Immature natural killer cell (primary cell): ENCODE measurements around the gene FEZ2. TPM values are rescaled to one million over a fixed set of nuclear protein-coding genes. Genes with fewer than 3 reads are reported as not detected.

Experiments used
- polyA plus RNA-seq, 3 donors: library from polyadenylated mRNA; unstranded; fragments of 300-500 nt; fragmentation: Illumina TruSeq; gene quantifications; one replicate each; pipeline ENCODE4 v1.2.3, GENCODE V29; 2021

The FEZ2 gene
- polyA plus RNA-seq, 3 donors from 2014 or later, result 2.5 to 6.8 (median 2.8) TPM

Other genes starting within 250 kb of the FEZ2 start
- 1 to 10 TPM; 1.9 to 3.3 (median 3.0) TPM for gene CRIM1, start 242.4 kb downstream of the FEZ2 start, polyA plus RNA-seq
- 1 to 10 TPM in 2 of 3 donors, not detected in 1; 1.2 to 4.7 TPM for gene VIT, start 98.5 kb upstream of the FEZ2 start, polyA plus RNA-seq